ENCODE measurements around the gene EFHD1. TPM values are rescaled to one million over a fixed set of nuclear protein-coding genes. Genes with fewer than 3 reads are reported as not detected.

The EFHD1 gene
- total RNA-seq, 1 experiment from 2014 or later, result 0.07 TPM

- no peaks in the 10 kb centered on the region for H3K27me3 ChIP-seq (ENCODE audit: low read length)
- TF ChIP-seq EZH2 (IDR thresholded peaks at IDR 0.05; ENCODE audit: low read length, unreplicated experiment) (no peak), EZH2phosphoT487 (IDR thresholded peaks at IDR 0.05; ENCODE audit: borderline replicate concordance, low read length) (no peak), CTCF (conservative IDR thresholded peaks at IDR 0.05; ENCODE audit: low read depth, low read length) (no peak)
- no peaks in the 10 kb centered on the region for H3K79me2 ChIP-seq (ENCODE audit: low read length)
- H3K4me2 ChIP-seq (ENCODE audit: low read length), result peak overlapping the region; percentile 9
- no peak overlapping the region; the same call in 1 of the 2 replicates for H3K9ac ChIP-seq (ENCODE audit: low read length)
- no peak overlapping the region for H2AFZ ChIP-seq (ENCODE audit: low read length)
- H3F3A ChIP-seq (ENCODE audit: low read length, unreplicated experiment), result no peaks in the 10 kb centered on the region
- no peaks in the 10 kb centered on the region for H3K36me3 ChIP-seq (ENCODE audit: low read depth, low read length)
- peaks cover 23% of the 10 kb centered on the region for H3K4me1 ChIP-seq (ENCODE audit: insufficient read depth, low read length)
- ChIA-PET CTCF (interaction anchor here (0.5 to 1.2 kb wide), 7 partner anchors 15 to 916 kb away, joined by 3 to 5 read pairs (median 3); partner anchors contain the start of genes EFHD1, EIF4E2 and TIGD1), POLR2A (ENCODE audit: unreplicated experiment) (no interaction called here)
- peak overlapping the region; percentile 29; the same call in 1 of the 2 replicates for H3K27ac ChIP-seq (ENCODE audit: low read length)
- H3K9me2 ChIP-seq (replicated peaks; ENCODE audit: low read length), result no peaks in the 10 kb centered on the region
- H3K9me3 ChIP-seq (ENCODE audit: low read length), result no peaks in the 10 kb centered on the region
- DNase-seq (no peak), ATAC-seq (no peak)
- BruUV-seq (replicated peaks), result no TSS peak
- H3K4me3 ChIP-seq (ENCODE audit: low read length), result no peak overlapping the region
- intact Hi-C loops (cut with micrococcal nuclease), result loop anchor here (1.0 kb wide), 1 partner anchor 57 kb away; no protein-coding TSS in a partner anchor
- no peaks in the 10 kb centered on the region for H4K20me1 ChIP-seq (ENCODE audit: low read length)
These were observed 22.3 kb upstream of the EFHD1 start for GRCh38 chr2:232611061-232611460.

- Histone ChIP-seq H4K20me1 (ENCODE audit: low read length) (no peaks in the 10 kb centered on the region), H3K4me1 (ENCODE audit: insufficient read depth, low read length) (peaks cover 23% of the 10 kb centered on the region), H2AFZ (ENCODE audit: low read length) (peak overlapping the region; percentile 55), H3K9me2 (replicated peaks; ENCODE audit: low read length) (no peaks in the 10 kb centered on the region), H3K9me3 (ENCODE audit: low read length) (no peaks in the 10 kb centered on the region), H3K79me2 (ENCODE audit: low read length) (no peaks in the 10 kb centered on the region), H3K9ac (ENCODE audit: low read length) (peak overlapping the region; percentile 18; the same call in 1 of the 2 replicates), H3K27ac (ENCODE audit: low read length) (peak overlapping the region; percentile 38), H3K4me3 (ENCODE audit: low read length) (no peak overlapping the region), H3K27me3 (ENCODE audit: low read length) (no peaks in the 10 kb centered on the region), H3F3A (ENCODE audit: low read length, unreplicated experiment) (no peaks in the 10 kb centered on the region), H3K36me3 (ENCODE audit: low read depth, low read length) (no peaks in the 10 kb centered on the region), H3K4me2 (ENCODE audit: low read length) (peak overlapping the region; percentile 41)
- intact Hi-C loops (cut with micrococcal nuclease), result loop anchor here (1.0 kb wide), 1 partner anchor 57 kb away; no protein-coding TSS in a partner anchor
- ChIA-PET POLR2A (ENCODE audit: unreplicated experiment) (no interaction called here), CTCF (interaction anchor here (0.5 to 1.2 kb wide), 8 partner anchors 15 to 917 kb away, joined by 3 to 5 read pairs (median 3); partner anchors contain the start of genes EFHD1, EIF4E2 and TIGD1)
- TF ChIP-seq EZH2 (IDR thresholded peaks at IDR 0.05; ENCODE audit: low read length, unreplicated experiment), result no peak
- no peak for TF ChIP-seq EZH2phosphoT487 (IDR thresholded peaks at IDR 0.05; ENCODE audit: borderline replicate concordance, low read length)
- TF ChIP-seq CTCF (conservative IDR thresholded peaks at IDR 0.05; ENCODE audit: low read depth, low read length), result peak; percentile 95
- DNase-seq (peak; percentile 93), ATAC-seq (peak; percentile 97)
- no TSS peak for BruUV-seq (replicated peaks)
These were observed 21.7 kb upstream of the EFHD1 start for GRCh38 chr2:232611559-232612218.
